Lower lobe of right lung (tissue), 2 donors: ENCODE measurements around the gene TRAF4. TPM values are rescaled to one million over a fixed set of nuclear protein-coding genes. Genes with fewer than 3 reads are reported as not detected.

ENCODE experiments used
- ATAC-seq, 2 donors: fragments of 200-7000 bp; cut with Tn5 transposase; one replicate each; pipeline ENCODE4 v1.9.1; 2020 to 2022; ENCODE audit warnings: mild to moderate bottlenecking in 2 of 2, moderate library complexity in 2 of 2
- DNase-seq: peaks from one replicate; pipeline ENCODE4 v3.0.0-alpha.2; 2020
- H3K27ac ChIP-seq: fragments of 200-600 bp; one replicate; pipeline ENCODE4 v1.8.0; 2022
- H3K27me3 ChIP-seq: fragments of 200-600 bp; one replicate; pipeline ENCODE4 v1.8.0; 2022; ENCODE audit warnings: low read depth
- H3K36me3 ChIP-seq: fragments of 200-600 bp; one replicate; pipeline ENCODE4 v1.8.0; 2022; ENCODE audit warnings: mild to moderate bottlenecking
- H3K4me1 ChIP-seq: fragments of 200-600 bp; one replicate; pipeline ENCODE4 v1.8.0; 2022
- H3K4me3 ChIP-seq: fragments of 200-600 bp; one replicate; pipeline ENCODE4 v1.8.0; 2022; ENCODE audit warnings: mild to moderate bottlenecking
- H3K9me3 ChIP-seq: fragments of 200-600 bp; one replicate; pipeline ENCODE4 v1.8.0; 2022
- CTCF ChIP-seq: fragments of 200-600 bp; IDR thresholded peaks from one replicate; pipeline ENCODE4 v1.8.0; 2022; ENCODE audit warnings: antibody characterized with exemption, mild to moderate bottlenecking
- intact Hi-C: fragments of 100-400 bp; cut with DNase I; formaldehyde crosslinking; loops from one replicate; pipeline ENCODE4 v1.11.0; 2022
- total RNA-seq: library from RNA; stranded (reverse); fragmentation: NEBNext Ultra II Directional; extraction: Animal tissue kit (Norgen Biotek cat#: 25700); gene quantifications from one replicate; pipeline ENCODE4 v1.2.1, GENCODE V29; 2021
- donor health status: DM: no; HTN: yes; CAD: no; lungs with severe emphysema.

The TRAF4 gene
- total RNA-seq, 1 donor from 2014 or later = 52.8 TPM

GRCh38 chr17:28759256-28759865 is 15.6 kb downstream of the TRAF4 start:
- Histone ChIP-seq H3K4me3 (no peak overlapping the region), H3K9me3 (no peaks in the 10 kb centered on the region), H3K4me1 (peaks cover 38% of the 10 kb centered on the region), H3K36me3 (peaks cover 49% of the 10 kb centered on the region), H3K27ac (no peak overlapping the region), H3K27me3 (no peaks in the 10 kb centered on the region)
- DNase-seq (no peak), ATAC-seq (no peak)
- intact Hi-C loops = no loop called here
- no peak for TF ChIP-seq CTCF

- intact Hi-C loops = loop anchor here (10.0 kb wide), 1 partner anchor 154 kb away; no protein-coding TSS in a partner anchor
- no peak overlapping the region for H3K4me3 ChIP-seq
- peak overlapping the region; percentile 29 for H3K27ac ChIP-seq
- H3K9me3 ChIP-seq = no peaks in the 10 kb centered on the region
- peaks cover 38% of the 10 kb centered on the region for H3K4me1 ChIP-seq
- no peaks in the 10 kb centered on the region for H3K27me3 ChIP-seq
- ATAC-seq (peak; percentile 69 to 72), DNase-seq (peak; percentile 89)
- peaks cover 64% of the 10 kb centered on the region for H3K36me3 ChIP-seq
- no peak for TF ChIP-seq CTCF
Observed at GRCh38 chr17:28760601-28761562, 17.1 kb downstream of the TRAF4 start.

GRCh38 chr17:28763137-28763799 is 19.5 kb downstream of the TRAF4 start:
- Histone ChIP-seq H3K4me1 (peaks cover 38% of the 10 kb centered on the region), H3K27ac (no peak overlapping the region), H3K27me3 (no peaks in the 10 kb centered on the region), H3K4me3 (no peak overlapping the region), H3K9me3 (no peaks in the 10 kb centered on the region), H3K36me3 (peaks cover 57% of the 10 kb centered on the region)
- DNase-seq (no peak), ATAC-seq (peak in 1 of 2 donors; percentile 31)
- intact Hi-C loops = loop anchor here (10.0 kb wide), 1 partner anchor 152 kb away; no protein-coding TSS in a partner anchor
- TF ChIP-seq CTCF = no peak

GRCh38 chr17:28763804-28764266 is 20.0 kb downstream of the TRAF4 start:
- TF ChIP-seq CTCF = peak; percentile 92
- no peak for DNase-seq
- H3K27me3 ChIP-seq = no peaks in the 10 kb centered on the region
- no peak overlapping the region for H3K27ac ChIP-seq
- ATAC-seq = peak; percentile 70 to 80
- H3K36me3 ChIP-seq = peaks cover 51% of the 10 kb centered on the region
- H3K4me1 ChIP-seq = peaks cover 38% of the 10 kb centered on the region
- no peak overlapping the region for H3K4me3 ChIP-seq
- no peaks in the 10 kb centered on the region for H3K9me3 ChIP-seq
- intact Hi-C loops = loop anchor here (10.0 kb wide), 1 partner anchor 151 kb away; no protein-coding TSS in a partner anchor

- Histone ChIP-seq H3K9me3 (no peaks in the 10 kb centered on the region), H3K4me1 (peaks cover 34% of the 10 kb centered on the region), H3K4me3 (no peak overlapping the region), H3K27me3 (no peaks in the 10 kb centered on the region), H3K36me3 (peaks cover 39% of the 10 kb centered on the region), H3K27ac (no peak overlapping the region)
- no peak for DNase-seq
- TF ChIP-seq CTCF = no peak
- intact Hi-C loops = loop anchor here (10.0 kb wide), 1 partner anchor 150 kb away; no protein-coding TSS in a partner anchor
- ATAC-seq = no peak
Observed at GRCh38 chr17:28765038-28765437, 21.2 kb downstream of the TRAF4 start.
